ENCODE data around the gene TNNT1.

Gene TNNT1

GRCh38 chr19:55115446-55116065 lies 33.5 kb downstream of the TNNT1 start:
- TF ChIP-seq CSRNP3 (CRISPR knock-in tag; IDR thresholded peaks at IDR 0.05) (no peak), BACH2 (CRISPR knock-in tag; IDR thresholded peaks at IDR 0.05; ENCODE audit: borderline replicate concordance) (no peak), POU6F1 (CRISPR knock-in tag; IDR thresholded peaks at IDR 0.05; ENCODE audit: borderline replicate concordance, low read depth) (no peak), ZNF8 (CRISPR knock-in tag; IDR thresholded peaks at IDR 0.05) (no peak), CREB5 (CRISPR knock-in tag; IDR thresholded peaks at IDR 0.05; ENCODE audit: low read depth) (no peak), SNAI2 (CRISPR knock-in tag; IDR thresholded peaks at IDR 0.05) (no peak), TSHZ2 (CRISPR knock-in tag; IDR thresholded peaks at IDR 0.05) (no peak), OSR1 (CRISPR knock-in tag; IDR thresholded peaks at IDR 0.05) (no peak), ISL1 (CRISPR knock-in tag; IDR thresholded peaks at IDR 0.05) (no peak), ESRRG (CRISPR knock-in tag; IDR thresholded peaks at IDR 0.05) (no peak), ZFP30 (CRISPR knock-in tag; IDR thresholded peaks at IDR 0.05) (no peak)
- ATAC-seq, result no peak

- ATAC-seq, result no peak
- no peak for TF ChIP-seq CSRNP3 (CRISPR knock-in tag; IDR thresholded peaks at IDR 0.05)
- no peak for TF ChIP-seq ZNF70 (CRISPR knock-in tag; IDR thresholded peaks at IDR 0.05)
- TF ChIP-seq SNAI2 (CRISPR knock-in tag; IDR thresholded peaks at IDR 0.05), result no peak
- TF ChIP-seq RARB (CRISPR knock-in tag; IDR thresholded peaks at IDR 0.05), result no peak
- no peak for TF ChIP-seq TSHZ2 (CRISPR knock-in tag; IDR thresholded peaks at IDR 0.05)
- no peak for TF ChIP-seq ZFP3 (CRISPR knock-in tag; IDR thresholded peaks at IDR 0.05)
- TF ChIP-seq ESRRG (CRISPR knock-in tag; IDR thresholded peaks at IDR 0.05), result no peak
- no peak for TF ChIP-seq GLIS3 (CRISPR knock-in tag; IDR thresholded peaks at IDR 0.05)
- TF ChIP-seq ZFP30 (CRISPR knock-in tag; IDR thresholded peaks at IDR 0.05), result no peak
- no peak for TF ChIP-seq CREB5 (CRISPR knock-in tag; IDR thresholded peaks at IDR 0.05; ENCODE audit: low read depth)
- no peak for TF ChIP-seq TOX (CRISPR knock-in tag; IDR thresholded peaks at IDR 0.05; ENCODE audit: borderline replicate concordance)
- no peak for TF ChIP-seq ZNF565 (CRISPR knock-in tag; conservative IDR thresholded peaks at IDR 0.05; ENCODE audit: low read depth)
- no peak for TF ChIP-seq CSDC2 (CRISPR knock-in tag; IDR thresholded peaks at IDR 0.05)
- TF ChIP-seq TCF4 (CRISPR knock-in tag; IDR thresholded peaks at IDR 0.05; ENCODE audit: borderline replicate concordance), result no peak
- no peak for TF ChIP-seq POU6F1 (CRISPR knock-in tag; IDR thresholded peaks at IDR 0.05; ENCODE audit: borderline replicate concordance, low read depth)
- no peak for TF ChIP-seq PPARA (CRISPR knock-in tag; IDR thresholded peaks at IDR 0.05; ENCODE audit: borderline replicate concordance)
- TF ChIP-seq PATZ1 (CRISPR knock-in tag; IDR thresholded peaks at IDR 0.05; ENCODE audit: borderline replicate concordance), result no peak
These were observed 34.4 kb downstream of the TNNT1 start for GRCh38 chr19:55114566-55115145.

Measured in SK-N-SH treated with all-trans-retinoic acid at 6 μM for 48 hours (cell line).